Measurements from ENCODE around the gene OR2W3.
A peak's percentile ranks its signal among the peaks of the same experiment; 100 is the strongest.

The OR2W3 gene

GRCh38 chr1:247895163-247895637, at the start of gene OR2W3:
Gene OR2W3, plus strand, starts transcription at chr1:247895587. Its CDS starts 0 bp downstream, at chr1:247895587.
- no peak within 1 kb of the TSS for H3K4me3 Mint-ChIP-seq

GRCh38 chr1:247845693-247846017, 49.7 kb upstream of the OR2W3 start:
- Mint-ChIP-seq H3K9me3 (no peaks in the 10 kb centered on the region), H3K27me3 (no peaks in the 10 kb centered on the region), H3K36me3 (ENCODE audit: low read depth) (no peaks in the 10 kb centered on the region)

More at GRCh38 chr1:247895163-247895637, at the start of gene OR2W3:
- DNase-seq: no peak
- H3K36me3 Mint-ChIP-seq (ENCODE audit: low read depth): no peaks in the 10 kb centered on the region
- H3K27ac Mint-ChIP-seq: no peak within 1 kb of the TSS
- no peaks in the 10 kb centered on the region for H3K4me1 Mint-ChIP-seq (ENCODE audit: low read depth)
- no peaks in the 10 kb centered on the region for H3K27me3 Mint-ChIP-seq
- H3K9me3 Mint-ChIP-seq: no peaks in the 10 kb centered on the region

GRCh38 chr1:247848346-247848745, 47.0 kb upstream of the OR2W3 start:
- Mint-ChIP-seq H3K27ac (no peak overlapping the region), H3K9me3 (no peaks in the 10 kb centered on the region), H3K4me1 (ENCODE audit: low read depth) (no peaks in the 10 kb centered on the region), H3K36me3 (ENCODE audit: low read depth) (no peaks in the 10 kb centered on the region), H3K4me3 (no peak overlapping the region), H3K27me3 (peaks cover 4% of the 10 kb centered on the region)
- no peak for DNase-seq

More at GRCh38 chr1:247845693-247846017, 49.7 kb upstream of the OR2W3 start:
- H3K4me1 Mint-ChIP-seq (ENCODE audit: low read depth): no peaks in the 10 kb centered on the region
- DNase-seq: no peak
- H3K27ac Mint-ChIP-seq: no peak overlapping the region
- H3K4me3 Mint-ChIP-seq: no peak overlapping the region

- no peak overlapping the region for H3K27ac Mint-ChIP-seq
- H3K9me3 Mint-ChIP-seq: no peaks in the 10 kb centered on the region
- no peak overlapping the region for H3K4me3 Mint-ChIP-seq
- no peaks in the 10 kb centered on the region for H3K36me3 Mint-ChIP-seq (ENCODE audit: low read depth)
- no peak for DNase-seq
- no peaks in the 10 kb centered on the region for H3K4me1 Mint-ChIP-seq (ENCODE audit: low read depth)
- H3K27me3 Mint-ChIP-seq: peaks cover 11% of the 10 kb centered on the region
Observed at GRCh38 chr1:247849616-247850015, 45.8 kb upstream of the OR2W3 start.

- DNase-seq: no peak
- Mint-ChIP-seq H3K27ac (no peak overlapping the region), H3K9me3 (no peaks in the 10 kb centered on the region), H3K4me3 (no peak overlapping the region), H3K4me1 (ENCODE audit: low read depth) (peaks cover 9% of the 10 kb centered on the region), H3K36me3 (ENCODE audit: low read depth) (no peaks in the 10 kb centered on the region), H3K27me3 (peaks cover 47% of the 10 kb centered on the region)
Observed at GRCh38 chr1:247854899-247855545, 40.4 kb upstream of the OR2W3 start.

DNA sequence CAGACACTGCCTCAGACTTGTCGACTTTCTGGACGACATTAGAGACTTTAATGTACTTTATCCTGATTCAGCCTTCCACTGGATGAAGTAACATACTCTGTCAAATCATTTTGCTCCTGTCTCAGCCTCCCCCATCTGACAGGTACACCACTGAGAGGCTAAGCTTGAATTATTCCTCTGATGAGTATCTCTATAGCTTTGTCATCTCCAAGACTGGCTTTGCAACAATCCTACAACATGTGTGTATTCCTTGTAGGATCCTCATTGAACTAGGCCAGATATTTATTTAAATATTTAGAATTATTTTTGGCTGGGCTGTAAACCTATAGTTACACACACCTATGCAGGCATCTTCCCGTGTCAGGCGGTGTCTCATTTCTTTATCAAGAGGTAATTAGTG, 39.5 kb upstream of the OR2W3 start:
- no peak for DNase-seq
- no peaks in the 10 kb centered on the region for H3K9me3 Mint-ChIP-seq
- H3K36me3 Mint-ChIP-seq (ENCODE audit: low read depth): no peaks in the 10 kb centered on the region
- H3K27ac Mint-ChIP-seq: no peak overlapping the region
- peak overlapping the region; percentile 41 for H3K4me3 Mint-ChIP-seq
- peaks cover 53% of the 10 kb centered on the region for H3K27me3 Mint-ChIP-seq
- peaks cover 9% of the 10 kb centered on the region for H3K4me1 Mint-ChIP-seq (ENCODE audit: low read depth)

DNA sequence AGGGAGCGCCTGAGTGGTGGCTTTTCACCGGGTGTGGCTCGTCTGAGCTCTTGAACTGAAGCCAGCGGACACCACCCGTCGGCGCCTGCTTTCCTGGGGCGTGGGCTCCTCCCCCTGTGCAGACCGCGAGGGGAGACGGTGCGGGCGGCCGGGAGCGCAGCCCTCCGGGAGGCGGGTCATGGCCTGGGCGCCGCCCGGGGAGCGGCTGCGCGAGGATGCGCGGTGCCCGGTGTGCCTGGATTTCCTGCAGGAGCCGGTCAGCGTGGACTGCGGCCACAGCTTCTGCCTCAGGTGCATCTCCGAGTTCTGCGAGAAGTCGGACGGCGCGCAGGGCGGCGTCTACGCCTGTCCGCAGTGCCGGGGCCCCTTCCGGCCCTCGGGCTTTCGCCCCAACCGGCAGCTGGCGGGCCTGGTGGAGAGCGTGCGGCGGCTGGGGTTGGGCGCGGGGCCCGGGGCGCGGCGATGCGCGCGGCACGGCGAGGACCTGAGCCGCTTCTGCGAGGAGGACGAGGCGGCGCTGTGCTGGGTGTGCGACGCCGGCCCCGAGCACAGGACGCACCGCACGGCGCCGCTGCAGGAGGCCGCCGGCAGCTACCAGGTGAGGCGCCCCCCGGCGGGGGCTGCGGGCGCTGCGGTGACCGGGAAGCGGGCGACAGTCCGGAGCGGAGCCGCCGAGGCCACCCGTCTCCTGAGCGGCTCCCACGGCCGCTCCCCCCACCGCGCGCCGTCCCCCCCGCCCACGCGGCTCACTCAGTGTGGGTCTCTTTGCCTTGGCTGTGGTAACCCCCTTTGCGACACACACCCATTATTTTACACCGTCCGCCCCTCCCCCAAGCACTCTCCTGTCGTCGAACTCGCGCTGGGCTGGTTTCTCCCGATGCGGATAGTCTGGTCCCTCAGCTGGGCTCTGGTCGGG, 38.1 kb upstream of the OR2W3 start, which contains the start of gene TRIM58:
TRIM58 (plus strand) TSS at position 119 of the 916 bp plus-strand sequence; CDS start at position 179, 60 bp downstream.
- Mint-ChIP-seq H3K36me3 (ENCODE audit: low read depth) (no peaks in the 10 kb centered on the region), H3K4me3 (peak within 1 kb of the TSS; percentile 68), H3K9me3 (no peaks in the 10 kb centered on the region), H3K27me3 (peaks cover 57% of the 10 kb centered on the region), H3K4me1 (ENCODE audit: low read depth) (peaks cover 9% of the 10 kb centered on the region), H3K27ac (no peak within 1 kb of the TSS)
- DNase-seq: peak; percentile 59

- Mint-ChIP-seq H3K9me3 (no peaks in the 10 kb centered on the region), H3K36me3 (ENCODE audit: low read depth) (no peaks in the 10 kb centered on the region), H3K4me1 (ENCODE audit: low read depth) (peaks cover 9% of the 10 kb centered on the region), H3K27ac (no peak overlapping the region), H3K27me3 (peaks cover 60% of the 10 kb centered on the region), H3K4me3 (peak overlapping the region; percentile 68)
- no peak for DNase-seq
Observed at GRCh38 chr1:247857985-247858619, 37.3 kb upstream of the OR2W3 start.

DNA sequence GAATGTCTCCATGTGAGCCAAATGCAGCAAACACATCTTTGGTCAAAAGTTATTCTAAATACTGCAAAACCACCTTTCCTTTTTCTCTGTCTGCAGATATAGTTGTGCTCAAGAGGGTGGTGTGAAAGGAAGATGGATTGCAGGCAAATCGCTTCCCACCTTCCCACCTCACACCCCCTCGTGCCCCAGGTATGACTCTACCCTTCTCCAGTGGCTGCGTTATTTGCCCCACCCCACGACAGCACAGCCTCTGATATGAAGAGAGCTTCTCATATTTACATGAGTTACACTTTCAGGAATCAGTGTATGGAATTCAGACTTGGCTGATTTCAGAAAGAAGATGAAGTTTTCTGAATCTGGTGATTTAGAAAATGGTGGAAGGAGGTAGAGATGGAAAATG, 32.6 kb upstream of the OR2W3 start:
- Mint-ChIP-seq H3K27me3 (peaks cover 28% of the 10 kb centered on the region), H3K27ac (no peak overlapping the region), H3K36me3 (ENCODE audit: low read depth) (no peaks in the 10 kb centered on the region), H3K4me1 (ENCODE audit: low read depth) (peaks cover 5% of the 10 kb centered on the region), H3K4me3 (no peak overlapping the region), H3K9me3 (no peaks in the 10 kb centered on the region)
- DNase-seq: no peak

GRCh38 chr1:247864644-247865043, 30.7 kb upstream of the OR2W3 start:
- DNase-seq: no peak
- Mint-ChIP-seq H3K27ac (no peak overlapping the region), H3K4me3 (no peak overlapping the region), H3K36me3 (ENCODE audit: low read depth) (no peaks in the 10 kb centered on the region), H3K9me3 (peaks cover 3% of the 10 kb centered on the region), H3K27me3 (peaks cover 15% of the 10 kb centered on the region), H3K4me1 (ENCODE audit: low read depth) (no peaks in the 10 kb centered on the region)

GRCh38 chr1:247865416-247865815, 30.0 kb upstream of the OR2W3 start:
- H3K36me3 Mint-ChIP-seq (ENCODE audit: low read depth): no peaks in the 10 kb centered on the region
- peaks cover 6% of the 10 kb centered on the region for H3K9me3 Mint-ChIP-seq
- H3K4me1 Mint-ChIP-seq (ENCODE audit: low read depth): no peaks in the 10 kb centered on the region
- H3K27ac Mint-ChIP-seq: no peak overlapping the region
- H3K27me3 Mint-ChIP-seq: peaks cover 14% of the 10 kb centered on the region
- H3K4me3 Mint-ChIP-seq: no peak overlapping the region
- DNase-seq: no peak

DNA sequence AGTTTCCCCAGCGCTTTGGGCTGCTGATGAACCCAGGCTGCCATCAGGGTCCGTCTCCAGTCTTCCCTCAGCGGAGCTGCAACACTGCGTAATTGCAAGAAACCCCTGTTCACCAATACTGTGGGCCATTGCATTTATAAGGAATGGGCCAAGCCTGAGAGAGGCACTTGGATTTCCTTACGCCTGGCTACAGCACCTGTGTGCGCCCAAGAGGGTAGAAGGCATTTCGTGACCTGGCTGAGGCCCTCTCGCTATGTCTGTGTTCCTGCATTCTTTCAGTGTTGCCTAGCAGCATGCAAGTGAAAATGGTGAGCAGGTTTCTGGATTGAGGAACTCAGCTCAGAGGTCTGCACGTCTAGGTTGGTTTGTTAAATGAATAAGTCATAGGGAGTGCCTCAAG, 12.0 kb upstream of the OR2W3 start:
- peaks cover 5% of the 10 kb centered on the region for H3K27me3 Mint-ChIP-seq
- DNase-seq: no peak
- H3K4me3 Mint-ChIP-seq: no peak overlapping the region
- no peak overlapping the region for H3K27ac Mint-ChIP-seq
- H3K9me3 Mint-ChIP-seq: no peaks in the 10 kb centered on the region
- H3K36me3 Mint-ChIP-seq (ENCODE audit: low read depth): no peaks in the 10 kb centered on the region
- H3K4me1 Mint-ChIP-seq (ENCODE audit: low read depth): peaks cover 2% of the 10 kb centered on the region

- H3K27me3 Mint-ChIP-seq: no peaks in the 10 kb centered on the region
- H3K36me3 Mint-ChIP-seq (ENCODE audit: low read depth): no peaks in the 10 kb centered on the region
- no peak overlapping the region for H3K27ac Mint-ChIP-seq
- no peaks in the 10 kb centered on the region for H3K9me3 Mint-ChIP-seq
- H3K4me3 Mint-ChIP-seq: no peak overlapping the region
- DNase-seq: no peak
- peaks cover 2% of the 10 kb centered on the region for H3K4me1 Mint-ChIP-seq (ENCODE audit: low read depth)
Observed at GRCh38 chr1:247884797-247885413, 10.5 kb upstream of the OR2W3 start.

DNA sequence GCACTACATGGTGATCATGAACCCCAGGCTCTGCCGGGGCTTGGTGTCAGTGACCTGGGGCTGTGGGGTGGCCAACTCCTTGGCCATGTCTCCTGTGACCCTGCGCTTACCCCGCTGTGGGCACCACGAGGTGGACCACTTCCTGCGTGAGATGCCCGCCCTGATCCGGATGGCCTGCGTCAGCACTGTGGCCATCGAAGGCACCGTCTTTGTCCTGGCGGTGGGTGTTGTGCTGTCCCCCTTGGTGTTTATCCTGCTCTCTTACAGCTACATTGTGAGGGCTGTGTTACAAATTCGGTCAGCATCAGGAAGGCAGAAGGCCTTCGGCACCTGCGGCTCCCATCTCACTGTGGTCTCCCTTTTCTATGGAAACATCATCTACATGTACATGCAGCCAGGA, 589 bp downstream of the OR2W3 start:
- no peaks in the 10 kb centered on the region for H3K4me1 Mint-ChIP-seq (ENCODE audit: low read depth)
- no peaks in the 10 kb centered on the region for H3K27me3 Mint-ChIP-seq
- no peaks in the 10 kb centered on the region for H3K9me3 Mint-ChIP-seq
- no peak overlapping the region for H3K4me3 Mint-ChIP-seq
- no peak for DNase-seq
- H3K27ac Mint-ChIP-seq: no peak overlapping the region
- H3K36me3 Mint-ChIP-seq (ENCODE audit: low read depth): no peaks in the 10 kb centered on the region
